Fibroblast of lung (primary cell): ENCODE results near the gene PPARGC1A.

Experiments used
- EZH2 ChIP-seq: IDR thresholded peaks from 2 replicates; pipeline ENCODE4 v1.5.1; 2012; ENCODE audit warnings: low read length, control low read depth, mild to moderate bottlenecking; ENCODE audit errors: missing control alignments
- TF ChIP-seq, protein P1 (sequence below), 2 donors: IDR thresholded peaks in 1 of 2; conservative IDR thresholded peaks in 1 of 2; 1 replicate in 1 of 2; 2 replicates in 1 of 2; pipeline ENCODE4 v1.5.1; 2011 to 2012; ENCODE audit warnings: low read length in 2 of 2, control low read depth in 1 of 2, inconsistent platforms in 1 of 2, low read depth in 1 of 2, mild to moderate bottlenecking in 1 of 2

DNA sequence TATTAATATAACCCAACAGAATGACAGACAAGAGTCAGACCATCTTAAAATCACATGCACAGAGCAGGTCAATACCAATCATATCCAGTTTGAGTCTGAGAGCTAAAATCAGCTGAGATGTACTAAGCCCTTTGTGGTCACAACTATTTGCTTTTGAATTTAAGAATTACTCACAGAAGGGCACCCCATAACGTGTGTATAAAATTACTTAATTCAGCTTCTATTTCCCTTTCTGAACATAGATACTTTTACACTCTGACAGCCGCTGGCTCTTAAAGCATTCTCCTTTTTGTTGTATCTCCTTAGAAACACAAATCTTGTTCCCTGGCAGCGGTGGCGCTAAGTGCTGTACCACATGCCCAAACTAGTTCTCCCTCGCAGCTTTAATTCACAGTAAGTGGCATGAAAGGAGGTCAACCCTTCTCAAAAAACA is 14.8 kb upstream of the PPARGC1A start:
- no peak for TF ChIP-seq EZH2
- TF ChIP-seq, protein P1, sequence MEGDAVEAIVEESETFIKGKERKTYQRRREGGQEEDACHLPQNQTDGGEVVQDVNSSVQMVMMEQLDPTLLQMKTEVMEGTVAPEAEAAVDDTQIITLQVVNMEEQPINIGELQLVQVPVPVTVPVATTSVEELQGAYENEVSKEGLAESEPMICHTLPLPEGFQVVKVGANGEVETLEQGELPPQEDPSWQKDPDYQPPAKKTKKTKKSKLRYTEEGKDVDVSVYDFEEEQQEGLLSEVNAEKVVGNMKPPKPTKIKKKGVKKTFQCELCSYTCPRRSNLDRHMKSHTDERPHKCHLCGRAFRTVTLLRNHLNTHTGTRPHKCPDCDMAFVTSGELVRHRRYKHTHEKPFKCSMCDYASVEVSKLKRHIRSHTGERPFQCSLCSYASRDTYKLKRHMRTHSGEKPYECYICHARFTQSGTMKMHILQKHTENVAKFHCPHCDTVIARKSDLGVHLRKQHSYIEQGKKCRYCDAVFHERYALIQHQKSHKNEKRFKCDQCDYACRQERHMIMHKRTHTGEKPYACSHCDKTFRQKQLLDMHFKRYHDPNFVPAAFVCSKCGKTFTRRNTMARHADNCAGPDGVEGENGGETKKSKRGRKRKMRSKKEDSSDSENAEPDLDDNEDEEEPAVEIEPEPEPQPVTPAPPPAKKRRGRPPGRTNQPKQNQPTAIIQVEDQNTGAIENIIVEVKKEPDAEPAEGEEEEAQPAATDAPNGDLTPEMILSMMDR (conservative IDR thresholded peaks at IDR 0.05 in 1 of 2, IDR thresholded peaks at IDR 0.05 in 1 of 2; ENCODE audit: low read depth in 1 of 2, low read length in 2 of 2): no peak
